Umbilical cord (tissue), 2 donors: Measurements from ENCODE around the gene CCDC24. TPM values are rescaled to one million over a fixed set of nuclear protein-coding genes. Genes with fewer than 3 reads are reported as not detected.

Experiments used
- DNase-seq: peaks from one replicate; pipeline ENCODE4 v3.0.0-alpha.2; 2015; ENCODE audit warnings: low spot score
- total RNA-seq: library from RNA; depleted of rRNA; stranded (reverse); fragments of >200 nt; gene quantifications from one replicate; pipeline ENCODE4 v1.2.3, GENCODE V29; 2014; ENCODE audit warnings: low replicate concordance; ENCODE audit not compliant: insufficient read depth

CCDC24 gene
- total RNA-seq, 1 donor from 2014 or later = 9.9 TPM

- DNase-seq = no peak
Observed at GRCh38 chr1:43963006-43963405, 28.4 kb upstream of the CCDC24 start.

GRCh38 chr1:43963890-43964289 lies 27.5 kb upstream of the CCDC24 start:
- no peak for DNase-seq

DNA sequence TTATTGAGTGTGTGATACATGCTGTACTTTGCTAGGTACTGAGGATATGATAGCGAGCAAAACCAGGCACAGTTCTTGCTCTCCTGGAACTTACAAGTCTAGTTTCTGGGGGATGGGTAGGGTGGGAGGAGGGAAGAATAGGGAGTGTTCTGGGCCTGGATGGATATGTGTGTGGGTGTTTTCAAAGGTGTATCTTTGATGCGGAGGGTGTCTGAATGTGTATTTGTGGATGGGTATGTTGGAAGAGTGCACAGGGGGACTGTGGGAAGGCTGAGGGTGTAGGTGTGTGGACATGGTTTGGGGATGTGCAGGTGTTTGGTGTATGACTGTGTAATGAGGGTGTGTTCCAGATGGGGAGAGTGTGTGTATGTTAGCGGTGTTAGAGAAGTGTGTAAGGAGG lies 26.1 kb upstream of the CCDC24 start:
- DNase-seq = no peak

- DNase-seq = peak; percentile 32
Observed at GRCh38 chr1:43968348-43968948, 23.0 kb upstream of the CCDC24 start.

DNA sequence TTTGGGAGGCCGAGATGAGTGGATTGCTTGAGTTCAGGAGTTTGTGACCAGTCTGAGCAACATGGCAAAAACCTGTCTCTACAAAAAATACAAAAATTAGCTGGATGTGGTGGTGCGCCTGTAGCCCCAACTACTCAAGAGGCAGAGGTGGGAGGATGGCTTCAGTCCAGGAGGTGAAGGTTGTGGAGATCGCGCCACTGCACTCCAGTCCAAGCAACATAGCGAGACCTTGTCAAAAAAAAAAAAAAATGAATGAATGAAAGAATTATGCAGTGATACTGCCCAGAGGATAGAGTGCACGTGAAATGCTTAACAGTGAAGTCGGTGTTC lies 22.0 kb upstream of the CCDC24 start:
- DNase-seq = no peak

- DNase-seq = peak; percentile 99
Observed at GRCh38 chr1:43969746-43970466, 21.5 kb upstream of the CCDC24 start, which contains the start of gene DPH2. TSS of gene DPH2 (plus strand) at chr1:43970010. CDS start at chr1:43970176, 166 bp downstream.

DNA sequence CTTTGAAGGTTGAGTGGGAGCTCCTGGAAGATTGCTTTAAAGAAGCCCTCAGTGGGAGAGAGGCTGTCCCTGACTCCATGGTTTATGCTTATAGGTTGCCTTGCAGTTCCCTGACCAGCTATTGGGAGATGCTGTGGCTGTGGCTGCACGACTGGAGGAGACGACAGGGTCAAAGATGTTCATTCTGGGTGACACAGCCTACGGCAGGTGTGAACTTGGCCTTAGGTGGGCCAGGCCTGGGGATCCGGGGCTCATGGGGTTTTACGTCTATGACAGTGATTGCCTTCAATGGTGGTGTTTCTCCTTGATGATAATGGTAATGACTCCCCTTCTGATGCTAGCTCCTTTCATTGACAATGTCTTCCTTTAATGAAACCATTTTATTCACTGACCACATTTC lies 20.9 kb upstream of the CCDC24 start:
- DNase-seq = no peak

- no peak for DNase-seq
Observed at GRCh38 chr1:43970911-43971310, 20.5 kb upstream of the CCDC24 start.

DNA sequence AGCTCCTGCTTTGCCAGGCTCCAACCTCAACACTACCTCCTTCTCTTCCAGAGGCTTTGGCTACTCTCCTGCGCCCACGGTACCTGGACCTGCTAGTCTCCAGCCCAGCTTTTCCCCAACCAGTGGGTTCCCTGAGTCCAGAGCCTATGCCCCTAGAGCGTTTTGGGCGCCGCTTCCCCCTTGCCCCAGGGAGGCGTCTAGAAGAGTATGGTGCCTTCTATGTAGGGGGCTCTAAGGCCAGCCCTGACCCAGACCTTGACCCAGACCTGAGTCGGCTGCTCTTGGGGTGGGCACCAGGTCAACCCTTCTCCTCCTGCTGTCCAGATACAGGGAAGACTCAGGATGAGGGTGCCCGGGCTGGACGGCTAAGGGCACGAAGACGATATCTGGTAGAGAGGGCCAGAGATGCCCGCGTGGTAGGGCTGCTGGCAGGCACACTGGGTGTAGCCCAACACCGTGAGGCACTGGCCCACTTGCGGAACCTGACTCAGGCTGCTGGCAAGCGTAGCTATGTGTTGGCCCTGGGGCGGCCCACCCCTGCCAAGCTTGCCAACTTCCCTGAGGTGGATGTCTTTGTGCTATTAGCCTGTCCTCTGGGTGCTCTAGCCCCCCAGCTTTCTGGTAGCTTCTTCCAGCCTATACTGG lies 19.9 kb upstream of the CCDC24 start:
- no peak for DNase-seq

GRCh38 chr1:43973981-43974442 lies 17.4 kb upstream of the CCDC24 start:
- DNase-seq = no peak

GRCh38 chr1:43974443-43975248 lies 16.8 kb upstream of the CCDC24 start, which contains the start of gene ATP6V0B:
TSS of gene ATP6V0B (plus strand) at chr1:43974960. CDS start at chr1:43975041, 81 bp downstream.
- DNase-seq = peak; percentile 97

DNA sequence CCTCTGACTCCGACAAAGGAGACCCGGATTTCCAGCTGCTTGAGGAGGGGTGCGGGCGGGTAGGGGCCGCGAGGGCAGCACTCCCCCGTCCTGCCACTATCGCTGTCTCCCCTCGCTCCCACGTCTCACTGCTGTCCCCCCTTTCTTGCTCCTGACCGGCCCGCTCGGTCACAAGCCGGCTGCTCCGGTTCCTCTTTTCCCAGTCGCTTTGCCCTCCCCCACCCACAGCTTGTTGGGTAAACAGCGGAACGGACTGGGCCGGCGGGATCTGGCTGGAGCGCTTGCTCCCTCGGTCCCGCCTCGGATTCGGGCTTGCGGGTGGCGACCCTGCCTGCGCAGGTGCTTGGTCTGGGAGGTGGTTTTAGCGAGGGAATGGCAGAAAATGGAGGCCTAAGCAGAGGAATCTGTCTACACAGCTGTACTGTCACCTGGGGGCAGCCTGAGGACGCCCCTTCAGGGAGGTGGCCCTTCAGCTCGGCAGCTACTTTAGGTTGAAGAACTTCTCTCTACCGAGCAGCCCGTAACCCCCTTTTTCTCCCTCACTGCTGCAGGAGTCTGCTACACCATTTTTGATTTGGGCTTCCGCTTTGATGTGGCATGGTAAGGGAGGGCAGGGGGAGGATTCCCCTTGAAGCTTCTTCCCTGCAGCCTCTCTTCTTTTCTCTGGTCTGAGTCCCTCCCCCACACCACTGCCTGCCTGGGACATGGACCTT lies 16.0 kb upstream of the CCDC24 start:
- peak; percentile 52 for DNase-seq

- no peak for DNase-seq
Observed at GRCh38 chr1:43976045-43976444, 15.4 kb upstream of the CCDC24 start.

- no peak for DNase-seq
Observed at GRCh38 chr1:43976890-43977289, 14.5 kb upstream of the CCDC24 start.

DNA sequence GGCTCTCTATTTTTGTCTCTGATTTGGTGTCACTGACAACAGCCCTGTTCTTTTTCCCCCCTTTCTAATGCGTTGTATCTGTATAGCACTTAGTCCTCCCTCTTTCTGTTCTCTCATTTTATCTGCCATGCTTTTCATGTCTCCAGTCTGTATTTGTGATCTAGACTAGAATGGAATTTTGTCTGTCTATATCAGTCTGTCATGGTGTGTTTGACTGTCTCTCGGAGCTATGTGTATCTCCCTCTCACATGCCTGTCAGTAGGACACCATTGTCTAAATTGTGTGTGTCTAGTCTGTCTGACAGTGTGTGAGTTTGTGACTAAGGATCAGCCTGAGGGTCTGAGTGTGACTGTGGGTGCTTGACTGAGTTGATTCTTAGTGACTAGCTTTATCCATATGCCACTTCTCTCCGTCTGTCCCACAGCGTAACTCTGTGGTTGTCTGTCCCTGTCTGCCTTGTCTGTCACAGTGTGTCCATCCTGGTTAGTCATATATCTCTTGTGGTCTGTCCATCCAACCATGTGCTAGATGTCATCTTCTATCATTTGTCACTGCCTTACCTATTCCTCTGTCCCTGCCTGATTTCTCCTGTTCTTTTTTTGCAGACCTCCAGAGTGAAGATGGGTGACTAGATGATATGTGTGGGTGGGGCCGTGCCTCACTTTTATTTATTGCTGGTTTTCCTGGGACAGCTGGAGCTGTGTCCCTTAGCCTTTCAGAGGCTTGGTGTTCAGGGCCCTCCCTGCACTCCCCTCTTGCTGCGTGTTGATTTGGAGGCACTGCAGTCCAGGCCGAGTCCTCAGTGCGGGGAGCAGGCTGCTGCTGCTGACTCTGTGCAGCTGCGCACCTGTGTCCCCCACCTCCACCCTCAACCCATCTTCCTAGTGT lies 13.8 kb upstream of the CCDC24 start:
- DNase-seq = no peak

DNA sequence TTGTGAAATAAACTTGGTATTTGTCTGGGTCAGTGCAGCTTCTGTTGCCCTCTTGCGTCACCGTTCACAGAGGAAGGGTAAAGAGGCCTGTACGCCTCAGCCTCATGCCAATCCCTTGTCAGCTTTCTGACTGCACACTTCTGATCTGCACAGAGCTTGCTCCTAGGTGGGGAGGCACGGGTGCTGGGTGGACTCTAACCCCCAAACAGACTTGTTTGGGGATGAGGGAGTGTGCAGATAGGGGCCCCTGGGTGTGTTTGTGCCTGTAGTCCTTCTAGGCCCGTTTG lies 13.2 kb upstream of the CCDC24 start:
- no peak for DNase-seq

GRCh38 chr1:43978551-43979260 lies 12.7 kb upstream of the CCDC24 start, which contains the start of gene B4GALT2:
TSS of gene B4GALT2 (plus strand) at chr1:43979210. CDS start at chr1:43981161, 1,951 bp downstream.
- peak; percentile 44 for DNase-seq

GRCh38 chr1:43979261-43979527 lies 12.2 kb upstream of the CCDC24 start:
- DNase-seq = no peak

DNA sequence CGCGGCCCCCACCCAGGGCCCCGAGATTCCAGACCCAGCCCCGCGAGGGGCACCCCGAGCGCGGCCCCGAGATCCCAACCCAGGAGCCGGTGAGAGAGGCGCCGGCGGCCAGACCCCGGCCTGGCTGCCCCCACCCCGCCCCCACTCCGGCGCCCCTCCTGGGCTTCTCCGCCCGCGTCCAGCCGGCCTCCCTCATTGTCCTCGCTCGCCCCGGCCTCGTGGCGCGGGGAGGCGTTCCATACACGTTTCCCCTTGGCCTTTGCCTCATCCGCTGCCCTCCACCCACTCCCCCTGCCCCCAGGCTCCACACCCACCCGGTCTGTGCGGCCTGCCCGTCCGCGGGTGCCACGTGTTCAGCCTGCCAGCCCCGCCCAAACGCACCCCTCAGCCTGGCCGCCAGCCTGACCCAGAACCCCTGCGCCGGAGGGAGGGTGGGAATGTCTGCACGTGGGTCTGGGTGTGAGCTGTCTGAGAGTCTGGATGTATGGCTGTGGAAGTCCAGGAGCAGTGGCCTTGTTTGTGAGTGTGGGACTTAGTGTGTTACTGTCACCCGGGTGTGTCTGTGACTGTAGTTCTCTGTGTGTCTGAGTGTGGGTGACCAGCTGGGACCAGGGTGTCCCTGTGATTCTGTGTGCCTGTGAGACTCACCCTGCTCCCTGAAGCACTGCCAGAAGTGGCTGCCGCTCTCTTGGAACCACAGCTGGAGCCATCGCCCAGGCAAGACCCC lies 11.7 kb upstream of the CCDC24 start:
- peak; percentile 74 for DNase-seq
